CD4-positive, alpha-beta T cell treated with Interleukin-4 for 4 hours (primary cell): ENCODE measurements around the gene LMCD1.

Source experiments
- DNase-seq: peaks from one replicate; pipeline ENCODE4 v3.0.0-alpha.2; 2020

LMCD1 gene

GRCh38 chr3:8509961-8510360 lies 8.3 kb downstream of the LMCD1 start:
- DNase-seq, result no peak

- no peak for DNase-seq
These were observed 10.6 kb downstream of the LMCD1 start for GRCh38 chr3:8512234-8512633.

GRCh38 chr3:8516047-8516661 lies 14.5 kb downstream of the LMCD1 start:
- no peak for DNase-seq

GRCh38 chr3:8516783-8517182 lies 15.2 kb downstream of the LMCD1 start:
- DNase-seq, result no peak

- DNase-seq, result no peak
These were observed 15.9 kb downstream of the LMCD1 start for GRCh38 chr3:8517487-8517886.

GRCh38 chr3:8518138-8518537 lies 16.5 kb downstream of the LMCD1 start:
- DNase-seq, result no peak

GRCh38 chr3:8519156-8519555 lies 17.5 kb downstream of the LMCD1 start:
- DNase-seq, result no peak

GRCh38 chr3:8519774-8520448 lies 18.3 kb downstream of the LMCD1 start:
- no peak for DNase-seq

GRCh38 chr3:8520816-8521403 lies 19.3 kb downstream of the LMCD1 start:
- no peak for DNase-seq

- no peak for DNase-seq
These were observed 21.4 kb downstream of the LMCD1 start for GRCh38 chr3:8523041-8523440.

- DNase-seq, result no peak
These were observed 22.6 kb downstream of the LMCD1 start for GRCh38 chr3:8524249-8524648.

GRCh38 chr3:8524656-8525399 lies 23.2 kb downstream of the LMCD1 start:
- no peak for DNase-seq

GRCh38 chr3:8525893-8526292 lies 24.3 kb downstream of the LMCD1 start:
- DNase-seq, result no peak

GRCh38 chr3:8529181-8529637 lies 27.6 kb downstream of the LMCD1 start:
- DNase-seq, result no peak

- DNase-seq, result no peak
These were observed 28.3 kb downstream of the LMCD1 start for GRCh38 chr3:8529738-8530525.

- DNase-seq, result no peak
These were observed 29.0 kb downstream of the LMCD1 start for GRCh38 chr3:8530581-8530980.

GRCh38 chr3:8532251-8532871 lies 30.7 kb downstream of the LMCD1 start:
- DNase-seq, result no peak

- DNase-seq, result no peak
These were observed 34.8 kb downstream of the LMCD1 start for GRCh38 chr3:8536096-8537056.

- no peak for DNase-seq
These were observed 35.8 kb downstream of the LMCD1 start for GRCh38 chr3:8537440-8537839.

GRCh38 chr3:8538223-8538622 lies 36.6 kb downstream of the LMCD1 start:
- no peak for DNase-seq

- no peak for DNase-seq
These were observed 37.3 kb downstream of the LMCD1 start for GRCh38 chr3:8538913-8539312.
